GM21360 (cell line): ENCODE results near the gene NPAS3.

ENCODE experiments used
- ATAC-seq: cut with Tn5 transposase; IDR thresholded peaks from one replicate; pipeline ENCODE4 v1.9.1; 2021; ENCODE audit warnings: mild to moderate bottlenecking, moderate library complexity; ENCODE audit not compliant: unreplicated experiment

Gene NPAS3

DNA sequence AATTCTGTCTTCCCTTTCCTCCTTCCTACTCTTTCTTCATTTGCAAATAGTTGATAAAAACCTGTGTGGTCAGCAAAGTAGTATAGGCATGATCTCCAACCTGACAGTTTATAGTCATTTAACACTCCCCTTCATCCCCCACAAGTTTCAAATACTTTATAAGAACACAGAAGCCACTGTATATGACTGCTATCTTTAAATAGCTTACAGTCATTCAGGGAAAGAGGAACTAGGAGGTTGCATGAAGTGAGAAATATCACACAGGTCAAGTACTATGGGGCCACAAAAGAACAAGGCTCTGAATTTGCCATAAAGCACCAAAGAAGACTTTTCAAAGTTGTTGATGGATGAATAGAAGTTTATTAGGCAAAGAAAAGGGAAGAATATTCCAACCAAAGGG, 431.3 kb downstream of the NPAS3 start:
- no peak for ATAC-seq

DNA sequence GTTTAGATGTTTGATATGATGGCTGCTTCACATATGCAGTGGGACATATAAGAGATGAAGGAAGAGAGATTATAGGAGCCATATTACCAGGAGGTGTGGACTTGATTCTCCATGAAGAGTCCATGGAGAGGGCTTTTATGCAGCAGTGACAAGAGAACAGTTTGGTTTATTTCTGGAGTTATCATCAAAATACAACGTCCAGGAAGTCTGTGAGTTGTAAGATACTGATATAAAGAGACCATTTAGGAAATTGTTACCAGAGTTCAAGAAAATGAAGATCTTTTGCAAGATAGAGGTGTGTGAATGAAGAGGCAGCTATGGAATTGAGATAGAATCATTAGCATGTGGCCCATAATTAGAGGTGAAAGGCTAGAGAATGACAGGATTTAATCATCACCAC, 431.7 kb downstream of the NPAS3 start:
- no peak for ATAC-seq

DNA sequence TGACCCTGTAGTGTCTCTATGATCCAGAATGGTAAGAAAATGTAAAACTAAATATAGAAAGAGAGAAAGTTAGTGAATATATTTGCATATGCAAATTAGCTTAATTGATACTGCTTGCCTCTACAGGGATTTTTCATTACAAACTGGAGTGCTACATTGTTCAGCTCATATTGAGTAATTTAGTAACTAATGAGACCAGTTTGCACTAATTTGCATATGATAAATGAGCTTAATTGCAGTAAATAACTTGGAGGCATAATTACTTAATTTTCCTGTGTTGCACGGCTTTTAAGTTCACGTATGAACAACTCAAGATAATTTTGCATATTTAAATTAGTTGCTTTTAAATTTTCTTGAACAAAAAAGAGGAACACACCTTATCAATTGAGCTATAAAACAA, 436.5 kb downstream of the NPAS3 start:
- no peak for ATAC-seq

DNA sequence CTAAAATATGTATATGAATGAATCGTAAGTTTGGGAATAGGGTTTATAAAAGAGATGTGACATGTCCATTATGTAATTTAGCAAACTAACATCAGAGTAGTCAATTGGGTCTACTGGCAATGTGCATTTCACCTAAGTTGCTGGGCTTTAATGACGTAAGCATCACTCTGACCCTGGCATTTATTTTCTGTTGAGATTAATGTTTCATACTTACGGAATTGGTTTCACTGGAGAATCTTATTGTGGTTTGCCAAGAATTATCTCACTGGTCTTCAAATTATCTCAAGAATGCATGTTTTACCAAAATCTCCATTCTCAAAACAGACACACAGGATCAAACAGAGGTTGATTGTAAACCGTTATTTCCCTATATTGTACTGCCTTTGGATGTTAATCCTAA, 437.1 kb downstream of the NPAS3 start:
- no peak for ATAC-seq

DNA sequence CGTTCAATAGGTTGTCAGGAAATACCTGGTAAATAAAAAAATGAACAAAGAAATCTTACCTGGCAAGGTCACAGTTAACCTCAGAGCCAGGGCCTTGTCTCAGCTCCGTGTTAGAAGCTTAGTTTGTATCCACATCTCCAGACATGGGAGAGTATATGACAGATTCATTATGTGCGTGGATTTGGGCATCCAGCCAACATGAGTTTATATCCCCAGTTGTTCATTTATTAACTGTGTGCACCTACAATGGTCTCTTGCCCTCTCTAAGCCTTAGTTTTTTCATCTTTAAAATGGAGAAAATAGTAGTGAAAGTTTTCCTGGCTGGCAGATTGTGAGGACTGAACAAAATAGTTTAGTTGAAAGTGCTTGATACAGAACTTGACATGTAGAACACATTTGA, 437.8 kb downstream of the NPAS3 start:
- no peak for ATAC-seq

DNA sequence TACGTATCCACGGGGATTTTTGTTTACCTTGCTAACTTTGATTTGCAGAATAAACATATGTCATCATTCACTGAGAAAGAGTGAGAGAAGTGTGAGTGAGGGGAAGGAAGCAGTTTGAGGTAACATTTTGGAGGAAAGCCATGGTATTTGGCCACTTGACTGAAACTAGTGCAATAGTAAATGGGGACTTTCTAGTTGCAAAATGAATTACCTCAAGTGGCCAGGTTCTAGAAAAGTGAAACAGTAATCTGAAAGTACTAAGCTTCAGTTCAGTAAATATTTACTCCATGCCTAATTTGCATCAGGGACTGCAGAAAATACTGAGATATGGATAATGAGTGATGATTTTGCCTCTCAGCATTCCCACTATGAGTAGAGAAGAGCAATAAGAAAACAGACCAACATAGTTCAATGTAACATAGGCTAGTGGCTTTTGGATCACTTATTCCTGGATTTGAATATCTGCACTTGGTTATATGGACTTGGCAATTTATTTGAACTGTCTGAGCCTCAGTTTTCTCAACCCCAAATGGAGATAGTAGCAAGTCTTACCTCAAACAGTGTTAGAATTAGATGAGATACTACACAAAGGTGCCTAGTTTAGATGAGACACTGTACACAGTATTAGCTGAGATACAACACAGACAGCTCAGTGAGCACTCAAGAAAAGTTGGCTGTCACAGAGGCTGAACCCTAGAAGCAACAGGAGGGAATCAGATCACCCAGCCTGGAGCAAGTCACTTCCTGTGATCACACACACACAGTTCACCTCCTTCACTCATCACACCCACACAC, 439.1 kb downstream of the NPAS3 start:
- ATAC-seq, result no peak

DNA sequence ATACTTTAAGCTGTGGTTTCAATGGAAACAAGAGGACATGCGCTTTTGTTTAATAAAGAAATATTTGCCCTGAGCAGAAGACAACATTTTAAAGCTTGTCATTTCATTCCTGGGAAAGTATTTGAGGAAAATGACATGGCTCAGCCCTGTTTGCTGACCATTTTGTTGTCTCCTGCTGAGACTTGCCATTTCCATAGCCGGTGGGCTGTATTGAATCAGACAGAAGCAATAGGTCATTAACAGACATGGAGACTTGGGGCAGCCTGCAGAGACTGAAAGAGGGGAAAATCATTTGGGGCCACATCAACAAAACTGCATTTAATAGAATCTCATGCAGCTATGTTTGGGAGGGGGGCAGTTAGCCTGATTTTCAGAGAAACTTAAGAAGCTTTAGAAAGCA, 443.0 kb downstream of the NPAS3 start:
- ATAC-seq, result no peak

DNA sequence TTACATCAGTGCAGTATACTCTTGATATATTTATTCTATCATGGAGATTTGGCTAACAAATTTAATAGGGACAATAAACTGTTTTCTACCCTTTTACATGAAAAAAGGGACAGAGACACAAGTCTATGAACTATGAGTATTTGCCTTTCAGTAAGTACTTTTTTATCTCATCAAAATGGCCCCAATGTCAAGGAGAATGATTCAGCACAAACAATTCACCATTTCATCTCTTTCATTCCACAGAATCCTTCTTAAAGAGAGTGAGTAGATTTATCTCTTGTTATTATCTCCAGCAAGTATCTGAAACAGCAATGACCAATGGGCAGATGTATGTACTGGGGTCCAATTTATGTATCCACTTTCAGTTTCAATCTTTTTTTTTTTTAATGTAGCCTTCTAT, 447.5 kb downstream of the NPAS3 start:
- ATAC-seq, result no peak

DNA sequence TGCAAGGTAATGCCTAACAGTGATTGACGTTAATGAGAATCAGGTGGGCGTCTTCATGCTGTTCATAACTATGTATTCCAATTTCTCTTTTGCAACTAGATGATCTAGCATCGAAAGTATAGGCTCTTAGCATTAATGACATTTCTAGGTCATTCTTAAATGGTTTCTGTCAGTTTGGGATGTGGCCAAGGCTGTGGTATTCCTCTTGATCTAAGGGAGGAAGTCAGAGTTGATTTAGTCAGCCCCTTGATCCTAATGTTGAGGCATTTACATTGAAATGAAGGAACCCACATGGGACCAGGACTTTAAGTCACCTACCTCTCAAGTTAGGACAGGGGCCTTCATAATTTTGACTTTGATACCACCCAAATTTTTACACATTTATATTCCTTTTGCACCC, 448.1 kb downstream of the NPAS3 start:
- ATAC-seq, result no peak

DNA sequence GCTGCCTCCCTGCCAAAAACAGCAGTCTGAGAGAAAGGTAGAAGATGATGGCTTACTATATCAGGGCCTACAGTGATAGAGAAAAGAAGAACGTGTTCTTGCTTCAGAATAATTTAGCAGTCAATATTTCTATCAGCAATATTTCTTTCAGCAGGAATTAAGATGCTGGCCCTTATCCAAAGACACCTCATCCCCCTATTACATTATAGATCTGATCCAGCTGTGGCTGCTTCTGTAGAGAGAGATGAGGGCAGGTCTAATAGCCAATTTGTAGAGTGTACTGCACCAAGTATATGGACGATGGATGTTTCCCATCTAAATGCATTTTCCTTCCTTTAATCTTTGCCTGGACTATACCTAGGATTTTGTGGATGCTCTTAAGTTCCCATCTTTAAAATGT, 451.7 kb downstream of the NPAS3 start:
- ATAC-seq, result no peak

DNA sequence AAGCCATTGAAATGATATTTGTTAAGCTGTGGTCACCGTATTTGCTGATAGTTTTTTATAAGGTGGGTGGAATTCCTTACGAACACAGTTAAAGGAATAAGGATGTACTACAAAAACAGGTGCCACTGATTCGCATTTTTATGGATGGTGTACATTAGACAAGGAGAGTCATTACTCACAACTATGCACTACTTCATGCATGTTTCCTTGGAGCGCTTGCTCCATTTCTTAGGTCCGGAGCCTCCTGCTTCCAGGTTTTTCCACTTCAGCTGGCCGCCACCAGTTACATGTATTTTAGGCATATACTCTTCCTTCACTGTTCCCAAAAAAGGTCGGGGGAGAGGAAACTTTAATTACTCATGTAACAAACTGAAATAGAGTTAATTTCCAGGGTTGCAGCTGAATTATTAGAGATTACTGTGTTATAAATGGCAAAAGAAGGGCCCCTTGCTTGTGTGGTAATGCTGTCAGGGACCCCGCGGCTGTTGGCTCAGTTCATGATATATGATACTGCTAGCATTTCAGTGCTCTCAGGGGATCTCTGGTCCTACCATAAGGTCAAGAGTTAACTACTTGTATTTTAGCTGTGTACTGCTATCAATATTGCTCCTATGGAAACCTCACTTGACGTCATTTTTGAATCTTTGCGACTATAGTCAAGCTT, 454.7 kb downstream of the NPAS3 start:
- ATAC-seq, result no peak

DNA sequence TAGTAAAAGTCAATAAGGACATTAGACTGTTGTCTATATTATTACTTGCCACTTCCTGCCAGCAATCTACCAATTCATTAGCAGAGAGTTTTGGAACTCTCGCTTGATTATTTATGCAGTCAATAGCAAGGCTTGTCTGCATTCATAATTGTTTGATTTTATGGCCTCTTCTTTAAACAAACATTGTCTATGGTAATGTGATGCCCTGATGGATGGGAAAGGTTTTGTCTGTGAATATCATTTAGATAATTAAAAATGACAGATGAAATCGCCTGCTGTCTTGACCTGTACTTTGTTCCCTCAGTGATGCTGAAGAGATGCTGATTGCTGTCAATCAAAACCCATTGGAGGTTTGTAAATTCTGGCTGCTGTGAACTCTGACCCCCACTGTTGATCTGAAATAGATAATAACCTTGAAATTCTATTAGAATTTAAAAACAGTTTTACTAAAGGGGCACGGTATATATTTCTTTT, 455.3 kb downstream of the NPAS3 start:
- no peak for ATAC-seq

DNA sequence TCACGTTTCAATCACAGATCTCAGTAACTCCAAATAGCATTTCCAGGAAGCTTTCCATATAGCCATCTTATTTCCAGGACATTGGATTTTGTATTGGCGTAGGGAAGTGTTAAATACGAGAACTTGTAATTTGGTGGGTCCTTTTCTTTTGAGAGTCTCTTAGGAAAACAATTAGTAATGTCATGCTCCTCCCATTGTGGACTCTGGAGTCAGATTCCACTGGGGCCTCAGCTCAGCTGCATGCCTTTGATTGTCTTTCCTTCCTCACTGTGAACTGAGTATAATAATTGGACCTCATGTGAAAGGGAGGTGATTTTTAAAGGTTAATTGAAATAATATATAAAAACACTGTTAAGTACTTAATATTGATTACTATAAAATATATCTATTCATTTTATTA, 462.6 kb downstream of the NPAS3 start:
- no peak for ATAC-seq

DNA sequence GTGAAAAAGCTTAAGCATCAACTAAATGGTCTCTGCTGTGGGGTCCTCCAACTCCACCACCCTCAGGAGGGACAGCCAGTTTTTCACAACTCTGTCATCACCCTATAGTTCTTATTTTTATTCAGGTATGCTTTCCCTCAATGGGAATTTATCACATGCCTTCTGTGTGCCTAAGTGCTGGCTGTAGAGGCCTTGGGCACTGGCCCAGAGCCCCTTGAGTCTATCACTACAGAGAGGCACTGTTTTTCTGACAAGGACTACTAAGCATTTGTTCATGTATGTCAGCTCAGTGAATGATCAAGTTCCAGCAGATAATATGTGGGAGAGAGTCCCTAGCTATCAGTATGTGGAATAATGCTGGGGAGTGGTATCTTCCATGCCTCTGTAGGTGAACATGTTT, 463.9 kb downstream of the NPAS3 start:
- no peak for ATAC-seq

DNA sequence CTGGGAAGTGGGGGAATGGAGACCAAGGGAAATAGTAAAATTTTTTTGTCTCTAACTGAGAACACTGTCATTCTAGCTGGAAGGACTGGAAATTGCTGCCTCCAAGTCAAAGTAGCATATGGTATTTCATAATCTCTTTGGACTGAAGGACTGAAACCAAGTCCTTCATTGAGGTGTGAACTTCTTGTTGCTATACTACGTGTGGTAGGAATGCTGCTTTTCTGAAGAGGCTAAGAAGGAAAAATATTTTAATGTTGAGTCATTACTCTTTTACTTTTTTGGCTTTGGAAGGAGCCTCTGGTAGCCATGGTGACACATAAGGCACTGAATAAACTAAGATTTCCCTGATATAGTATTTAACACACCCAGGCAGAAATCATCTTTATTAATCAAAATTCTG, 465.4 kb downstream of the NPAS3 start:
- no peak for ATAC-seq

DNA sequence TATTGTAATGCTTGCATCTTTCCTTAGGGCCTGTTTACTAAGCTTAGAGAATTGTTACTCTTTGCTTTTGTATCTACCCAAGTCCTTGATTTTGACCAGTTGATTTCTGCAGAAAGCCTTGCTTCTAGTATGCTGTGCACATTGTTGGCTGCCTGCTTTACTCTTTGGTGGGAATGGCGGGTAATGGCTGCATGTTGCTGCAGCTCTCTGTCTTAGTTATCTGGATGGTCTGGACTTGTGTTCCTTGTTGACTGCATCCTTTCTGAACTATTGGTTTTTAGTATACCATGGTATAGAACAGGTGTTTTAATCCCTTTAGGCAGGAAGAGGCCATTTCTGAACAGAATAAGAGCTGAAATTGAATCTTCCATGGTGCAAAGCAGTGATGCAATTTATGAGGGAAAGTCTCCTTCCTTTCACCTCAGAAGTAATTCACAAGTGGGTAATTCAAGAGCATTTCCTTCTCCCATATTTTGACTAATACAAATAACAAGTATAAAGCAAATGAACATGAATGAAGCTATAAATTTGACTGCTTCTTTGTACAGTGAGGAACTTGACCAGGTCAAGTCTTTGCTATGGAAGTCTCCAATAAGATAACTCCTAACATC, 466.4 kb downstream of the NPAS3 start:
- ATAC-seq, result no peak

DNA sequence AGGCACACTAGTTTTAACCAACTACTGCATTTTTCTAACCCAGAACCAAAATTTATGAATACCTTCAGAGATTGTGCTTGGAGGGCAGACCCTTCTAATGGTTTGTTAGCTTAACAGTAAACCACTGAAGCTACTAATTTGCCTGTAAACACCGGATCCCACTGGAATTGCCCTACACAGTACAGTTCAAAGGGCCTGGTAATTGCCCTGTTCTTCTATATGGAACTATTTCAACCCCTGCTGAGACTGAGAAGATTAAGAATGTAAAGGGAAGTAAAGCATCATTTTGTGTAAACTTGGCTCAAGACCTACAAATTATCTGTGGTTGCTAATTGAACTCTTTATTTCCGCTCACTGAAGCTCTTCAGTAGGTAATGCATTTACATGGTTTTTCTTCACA, 468.1 kb downstream of the NPAS3 start:
- ATAC-seq, result no peak

DNA sequence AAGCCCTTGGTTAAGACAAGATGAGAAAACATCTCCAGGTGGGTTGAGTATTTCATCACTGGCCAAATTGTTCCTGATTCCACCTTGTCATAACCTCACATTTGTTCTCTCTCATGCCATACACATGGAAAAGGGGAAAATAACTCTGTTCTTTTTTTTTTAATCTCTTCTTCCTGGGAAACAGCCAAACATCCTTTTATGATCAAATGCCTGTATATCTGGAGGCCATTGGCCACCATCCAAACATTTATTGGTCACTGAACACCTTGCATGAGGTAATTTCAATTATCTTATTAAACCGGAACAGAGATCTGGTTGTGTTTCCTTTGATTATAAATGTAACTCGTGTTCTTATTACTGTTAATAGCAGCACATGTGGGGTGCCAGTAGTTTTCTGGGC, 469.6 kb downstream of the NPAS3 start:
- ATAC-seq, result no peak

DNA sequence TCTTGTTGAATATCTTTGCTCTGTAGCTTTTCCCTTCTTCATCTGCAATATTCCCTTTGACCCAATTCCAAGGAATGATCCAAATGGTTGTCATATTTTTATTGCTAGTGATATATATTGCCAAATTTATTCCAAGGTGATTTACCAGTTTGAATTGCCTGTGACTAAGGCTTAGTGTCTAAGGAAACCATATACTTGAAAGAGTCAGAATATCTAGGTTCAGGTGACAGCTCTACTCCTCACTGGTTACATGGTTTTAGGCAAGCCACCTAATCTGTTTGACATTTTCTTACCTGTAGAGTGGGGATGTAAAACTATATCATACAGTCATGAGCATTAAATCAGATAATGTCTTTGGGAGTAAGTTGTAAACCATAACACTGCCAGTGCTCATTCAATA, 473.8 kb downstream of the NPAS3 start:
- ATAC-seq, result no peak

DNA sequence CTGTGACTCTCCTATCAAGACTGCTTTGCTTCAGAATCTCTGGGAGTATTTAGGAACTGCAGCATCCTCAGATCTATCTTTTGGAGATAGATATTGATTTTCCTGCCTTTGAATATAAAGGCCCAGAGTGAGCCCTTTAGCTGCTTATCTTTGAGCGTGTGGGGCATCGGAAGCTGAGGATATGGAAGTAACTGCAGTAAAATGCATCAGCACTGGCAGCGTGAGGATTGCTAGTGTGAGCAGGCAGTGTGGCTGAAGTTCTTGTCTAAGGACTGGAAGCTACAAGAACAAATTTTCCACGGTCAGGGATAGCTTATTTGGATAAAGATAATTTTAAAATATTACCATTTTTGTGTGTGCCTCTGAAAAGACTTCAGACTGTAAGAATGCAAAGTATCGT, 474.7 kb downstream of the NPAS3 start:
- no peak for ATAC-seq

DNA sequence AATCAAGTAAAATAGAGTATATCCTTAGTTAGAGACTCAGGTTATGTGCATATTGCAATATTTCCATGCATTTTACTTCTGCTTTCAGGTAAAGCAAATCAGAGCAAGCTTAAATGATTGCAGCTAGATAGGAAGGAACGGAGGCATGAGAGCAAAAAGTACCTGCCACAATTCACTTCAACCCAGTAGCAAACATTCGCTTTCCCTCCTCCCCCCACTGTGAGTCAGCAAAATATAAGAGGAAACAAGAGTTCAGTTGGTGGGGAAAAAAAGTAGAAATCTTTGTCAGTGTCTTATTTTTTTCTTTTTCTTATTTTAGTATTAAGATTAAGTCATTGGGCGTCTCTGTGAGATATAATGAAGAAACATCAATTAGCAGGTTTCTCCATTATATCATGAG, 475.4 kb downstream of the NPAS3 start:
- no peak for ATAC-seq

DNA sequence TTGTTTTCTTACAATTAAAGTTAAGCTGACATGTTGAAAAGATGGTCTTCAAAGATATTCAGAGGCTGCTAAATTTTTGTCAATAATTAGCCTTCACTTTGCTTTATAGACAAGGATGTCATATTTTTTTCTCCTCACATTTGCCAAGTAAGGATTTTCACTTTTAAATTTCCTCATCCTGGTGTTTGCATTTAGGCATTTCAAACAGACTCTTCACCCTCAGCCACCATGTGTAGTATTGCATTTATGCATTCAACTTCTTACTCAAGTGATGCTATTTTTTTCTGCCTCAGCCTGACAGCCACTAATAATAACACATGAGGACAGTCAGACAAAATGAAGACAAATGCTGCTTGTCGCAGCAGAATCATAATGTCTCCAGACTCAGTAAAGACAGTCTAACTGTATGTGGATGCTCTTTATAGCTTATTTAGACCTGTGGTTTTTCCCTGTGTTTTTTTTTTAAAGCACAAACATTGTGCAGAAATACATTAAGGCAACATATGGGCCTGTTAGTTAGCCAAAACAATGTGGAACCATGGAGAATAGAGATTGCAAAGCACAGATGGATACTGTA, 481.5 kb downstream of the NPAS3 start:
- no peak for ATAC-seq
